Measurements from ENCODE around the gene KLHDC10. TPM values are rescaled to one million over a fixed set of nuclear protein-coding genes. Genes with fewer than 3 reads are reported as not detected.

KLHDC10 gene
- polyA plus RNA-seq, 1 donor from 2014 or later: 59.1 TPM

GRCh38 chr7:130151591-130152492 is 81.5 kb downstream of the KLHDC10 start:
- H4K20me1 ChIP-seq (ENCODE audit: insufficient read depth): no peaks in the 10 kb centered on the region
- H3K9me2 ChIP-seq (ENCODE audit: insufficient read depth, low read length): no peaks in the 10 kb centered on the region
- H3K4me2 ChIP-seq (ENCODE audit: low read length): no peak overlapping the region
- no peaks in the 10 kb centered on the region for H3K27me3 ChIP-seq (ENCODE audit: insufficient read depth, low read depth, low read length)
- TF ChIP-seq POLR2AphosphoS5 (IDR thresholded peaks at IDR 0.05) (no peak), MXI1 (conservative IDR thresholded peaks at IDR 0.05; ENCODE audit: poor library complexity, severe bottlenecking) (no peak), RAD21 (conservative IDR thresholded peaks at IDR 0.05) (no peak), TAF1 (IDR thresholded peaks at IDR 0.05; ENCODE audit: low read depth) (no peak), REST (IDR thresholded peaks at IDR 0.05; ENCODE audit: borderline replicate concordance) (no peak), CTCF (IDR thresholded peaks at IDR 0.05; ENCODE audit: poor library complexity, severe bottlenecking) (no peak), EP300 (conservative IDR thresholded peaks at IDR 0.05; ENCODE audit: poor library complexity, severe bottlenecking) (no peak), SMC3 (conservative IDR thresholded peaks at IDR 0.05; ENCODE audit: poor library complexity) (no peak)
- H3K27ac ChIP-seq (ENCODE audit: low read length): no peak overlapping the region
- H3K9ac ChIP-seq (ENCODE audit: low read length): no peak overlapping the region
- no peak overlapping the region for H3K4me3 ChIP-seq (ENCODE audit: low read length)
- no peaks in the 10 kb centered on the region for H3K9me3 ChIP-seq (ENCODE audit: low read length)
- no peaks in the 10 kb centered on the region for H3K79me2 ChIP-seq (replicated peaks; ENCODE audit: insufficient read depth, low read length)
- H3F3A ChIP-seq (ENCODE audit: insufficient read depth, low read length, poor library complexity, severe bottlenecking): no peaks in the 10 kb centered on the region
- H2AFZ ChIP-seq (ENCODE audit: low read depth, low read length): no peak overlapping the region
- H3K36me3 ChIP-seq (ENCODE audit: insufficient read depth, low read length): no peaks in the 10 kb centered on the region

- Histone ChIP-seq H3K27ac (ENCODE audit: low read length) (no peak overlapping the region), H2AFZ (ENCODE audit: low read depth, low read length) (no peak overlapping the region), H3K27me3 (ENCODE audit: insufficient read depth, low read depth, low read length) (no peaks in the 10 kb centered on the region), H3K9me3 (ENCODE audit: low read length) (no peaks in the 10 kb centered on the region), H4K20me1 (ENCODE audit: insufficient read depth) (no peaks in the 10 kb centered on the region), H3F3A (ENCODE audit: insufficient read depth, low read length, poor library complexity, severe bottlenecking) (no peaks in the 10 kb centered on the region), H3K4me3 (ENCODE audit: low read length) (no peak overlapping the region), H3K36me3 (ENCODE audit: insufficient read depth, low read length) (no peaks in the 10 kb centered on the region), H3K4me2 (ENCODE audit: low read length) (no peak overlapping the region), H3K9me2 (ENCODE audit: insufficient read depth, low read length) (no peaks in the 10 kb centered on the region), H3K9ac (ENCODE audit: low read length) (no peak overlapping the region), H3K79me2 (replicated peaks; ENCODE audit: insufficient read depth, low read length) (no peaks in the 10 kb centered on the region)
- no peak for TF ChIP-seq CTCF (IDR thresholded peaks at IDR 0.05; ENCODE audit: poor library complexity, severe bottlenecking)
- TF ChIP-seq MXI1 (conservative IDR thresholded peaks at IDR 0.05; ENCODE audit: poor library complexity, severe bottlenecking): no peak
- no peak for TF ChIP-seq SMC3 (conservative IDR thresholded peaks at IDR 0.05; ENCODE audit: poor library complexity)
- TF ChIP-seq POLR2AphosphoS5 (IDR thresholded peaks at IDR 0.05): no peak
- no peak for TF ChIP-seq EZH2 (IDR thresholded peaks at IDR 0.05; ENCODE audit: borderline replicate concordance, insufficient read depth, low read length, poor library complexity, severe bottlenecking)
- TF ChIP-seq EP300 (conservative IDR thresholded peaks at IDR 0.05; ENCODE audit: poor library complexity, severe bottlenecking): no peak
- no peak for TF ChIP-seq RAD21 (conservative IDR thresholded peaks at IDR 0.05)
- no peak for TF ChIP-seq TAF1 (IDR thresholded peaks at IDR 0.05; ENCODE audit: low read depth)
- TF ChIP-seq REST (IDR thresholded peaks at IDR 0.05; ENCODE audit: borderline replicate concordance): no peak
Observed at GRCh38 chr7:130152493-130153210, 82.3 kb downstream of the KLHDC10 start.
